HG03378 (cell line): ENCODE data around the gene IGHMBP2.

ENCODE experiments used
- ATAC-seq: cut with Tn5 transposase; IDR thresholded peaks from one replicate; pipeline ENCODE4 v1.9.1; 2021; ENCODE audit warnings: mild to moderate bottlenecking, moderate library complexity; ENCODE audit not compliant: unreplicated experiment

The IGHMBP2 gene

DNA sequence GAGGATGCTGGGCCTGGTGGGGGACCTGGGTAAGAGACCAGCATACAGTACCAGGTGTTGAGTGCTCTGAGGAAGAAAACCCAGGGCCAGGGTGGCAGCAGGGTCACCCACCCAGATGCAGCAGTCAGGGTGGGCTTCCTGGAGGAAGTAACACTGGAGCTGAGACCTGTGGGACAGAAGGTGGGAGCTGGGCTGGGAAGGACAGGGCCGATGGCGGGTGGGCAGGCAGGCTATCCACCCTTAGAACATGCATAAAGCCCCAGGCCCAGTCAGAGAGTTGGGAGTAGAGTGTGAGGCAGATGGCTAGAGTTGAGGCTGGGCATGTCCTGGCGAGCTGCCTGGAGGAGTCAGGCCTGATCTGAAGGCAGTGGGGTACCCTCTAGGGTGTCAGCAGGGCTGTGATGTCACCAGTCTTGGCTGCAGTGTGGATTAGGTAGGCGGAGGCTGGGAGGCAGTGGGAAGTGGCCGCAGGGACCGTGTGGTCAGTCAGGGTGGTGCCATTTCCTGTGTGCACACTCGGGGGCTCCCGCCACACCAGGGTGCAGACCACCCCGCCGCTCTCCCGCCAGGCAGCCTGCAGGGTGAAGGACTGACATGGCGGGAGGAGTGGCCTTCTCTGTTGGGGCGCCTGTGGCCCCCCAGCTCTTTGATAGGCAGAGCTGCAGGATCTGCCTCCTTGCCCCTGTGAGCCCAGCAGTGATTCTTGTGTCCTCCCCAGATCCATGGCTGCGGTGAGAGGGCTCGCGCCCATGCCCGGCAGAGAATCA, 35.3 kb downstream of the IGHMBP2 start:
- no peak for ATAC-seq

DNA sequence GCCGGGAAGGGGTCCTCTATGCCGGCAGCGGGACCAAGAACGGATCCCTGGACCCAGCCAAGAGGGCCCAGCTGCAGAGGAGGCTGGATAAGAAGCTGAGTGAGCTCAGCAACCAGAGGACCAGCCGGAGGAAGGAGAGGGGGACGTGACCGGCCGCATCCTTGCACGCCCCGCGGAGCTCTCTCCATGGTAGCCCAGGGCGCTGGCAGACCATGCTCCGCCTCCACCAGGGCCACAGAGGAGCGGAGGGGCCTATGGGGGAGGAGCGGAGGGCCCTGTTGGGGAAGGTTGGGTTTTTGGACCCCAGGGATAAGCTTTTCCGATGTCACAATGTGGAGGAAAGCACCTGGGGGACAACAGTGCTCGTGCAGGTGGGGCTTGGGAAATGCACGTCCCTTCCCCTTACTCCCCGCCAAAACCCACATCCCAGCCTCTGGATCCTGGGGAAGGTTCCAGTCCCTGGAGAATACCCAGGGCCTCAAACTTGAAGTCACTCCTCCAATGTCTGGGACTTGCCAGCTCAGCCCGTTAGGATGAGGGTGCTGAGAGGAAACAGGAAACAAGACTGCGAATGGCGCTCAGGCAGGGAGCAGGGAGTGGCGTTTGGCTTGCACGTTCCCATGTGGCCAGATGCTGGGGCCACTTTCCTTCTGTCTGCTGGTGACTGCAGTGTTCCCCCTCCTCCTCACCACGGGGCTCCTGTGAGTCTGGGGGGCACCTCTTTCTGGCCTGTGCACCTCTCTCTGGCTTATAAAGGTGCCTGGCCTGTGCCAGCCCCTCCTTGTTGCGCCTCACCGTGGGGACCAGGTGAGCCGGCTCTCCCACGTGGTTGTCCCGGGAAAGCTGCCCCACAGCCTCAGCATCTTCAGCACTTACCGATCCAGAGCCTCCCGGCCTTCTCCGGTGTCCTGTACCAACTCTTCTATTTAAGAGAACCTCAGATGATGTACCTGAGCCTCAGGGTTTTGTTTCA, 36.2 kb downstream of the IGHMBP2 start:
- no peak for ATAC-seq

DNA sequence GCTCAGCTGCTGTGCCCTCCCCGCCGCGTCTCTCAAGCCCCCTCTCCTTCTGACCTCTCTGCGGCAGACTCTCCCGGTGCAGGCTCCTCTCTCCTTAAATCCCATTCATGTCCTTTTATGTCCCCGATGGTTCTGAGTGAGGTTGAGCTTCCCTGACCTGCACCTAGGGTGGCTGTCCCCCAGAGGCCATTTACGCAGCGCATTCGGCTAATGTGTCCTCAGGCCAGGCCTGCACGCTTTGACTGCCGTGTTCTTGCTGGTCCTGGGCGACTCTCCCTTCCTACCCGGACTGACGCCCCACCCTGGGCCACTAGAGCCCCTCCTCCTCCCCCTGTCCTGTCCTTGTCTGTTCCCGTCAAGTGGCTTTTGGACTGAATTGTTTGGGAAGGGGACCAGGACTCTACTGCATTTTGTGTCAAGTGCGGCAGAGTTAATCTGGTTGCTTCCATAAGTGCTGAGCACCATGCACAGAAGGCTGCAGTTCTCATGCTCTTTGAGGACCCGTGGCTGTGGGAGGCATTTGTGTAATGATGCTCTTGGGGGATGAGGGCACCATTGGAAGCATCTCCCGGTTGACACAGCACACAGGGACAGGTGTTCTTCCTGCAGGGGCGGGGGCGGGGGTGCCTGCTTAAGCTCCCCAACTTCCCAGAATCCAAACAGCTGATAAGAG, 37.1 kb downstream of the IGHMBP2 start:
- no peak for ATAC-seq

DNA sequence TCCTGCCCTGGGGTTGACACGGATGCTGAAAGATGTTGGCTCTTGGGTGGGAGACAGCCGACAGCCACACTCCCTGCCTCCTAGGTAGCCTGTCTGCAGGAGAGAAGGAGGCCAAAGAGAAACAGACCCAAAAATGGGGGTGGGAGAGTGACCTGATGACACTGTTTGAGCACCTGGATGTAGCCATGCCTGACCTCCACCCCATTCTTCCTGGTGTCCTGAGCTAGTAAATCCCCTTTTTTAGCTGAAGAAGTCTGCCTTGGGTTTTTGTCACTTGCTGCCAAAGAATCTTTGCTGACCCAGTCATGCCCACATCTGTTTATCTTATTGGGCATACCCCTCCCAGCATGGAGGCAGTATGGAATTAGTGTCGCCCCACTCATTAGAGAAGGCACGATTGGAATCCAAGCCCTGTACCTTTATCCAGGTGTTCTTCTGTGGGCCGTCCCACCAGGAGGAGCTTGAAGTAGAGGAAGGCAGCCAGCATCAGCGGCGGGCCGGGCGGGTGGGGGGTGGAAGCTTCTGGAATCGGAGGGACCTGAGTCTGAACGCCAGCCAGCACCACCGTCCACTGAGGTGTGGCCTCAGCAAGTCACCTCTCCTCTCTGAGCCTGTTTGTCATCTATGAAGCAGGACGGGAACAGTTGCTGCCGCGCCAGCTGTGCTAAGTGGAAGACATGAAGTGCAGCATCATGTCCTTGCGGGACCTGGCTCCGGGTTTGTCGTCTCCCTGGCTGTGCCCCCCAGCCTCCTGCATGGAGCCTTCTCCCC, 37.8 kb downstream of the IGHMBP2 start:
- no peak for ATAC-seq

DNA sequence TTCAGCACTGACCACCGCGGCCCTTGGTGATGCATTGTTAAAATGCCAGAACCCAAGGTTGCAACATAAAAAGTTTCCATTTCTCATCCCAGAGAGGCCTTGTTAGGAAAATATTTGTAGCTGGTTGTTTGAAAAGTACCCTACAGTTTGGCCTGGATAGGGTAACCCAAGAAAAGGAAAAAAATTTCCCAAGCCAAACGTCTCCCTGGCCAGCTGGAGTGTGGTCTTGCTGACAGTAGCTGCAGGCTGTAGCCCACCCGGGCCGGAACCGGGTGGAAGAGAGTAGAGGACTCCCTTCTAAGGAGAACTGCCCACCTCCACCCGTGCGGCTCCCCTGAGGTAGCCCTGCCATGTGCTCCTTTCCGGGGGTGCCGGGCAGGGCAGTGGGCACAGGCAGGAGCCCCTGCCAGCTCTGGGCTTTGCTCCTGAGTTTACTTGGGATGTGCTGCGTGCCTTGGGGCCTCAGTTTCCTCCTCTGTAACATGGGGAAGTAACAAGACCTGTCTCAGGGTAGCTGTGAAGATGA, 38.5 kb downstream of the IGHMBP2 start:
- no peak for ATAC-seq

DNA sequence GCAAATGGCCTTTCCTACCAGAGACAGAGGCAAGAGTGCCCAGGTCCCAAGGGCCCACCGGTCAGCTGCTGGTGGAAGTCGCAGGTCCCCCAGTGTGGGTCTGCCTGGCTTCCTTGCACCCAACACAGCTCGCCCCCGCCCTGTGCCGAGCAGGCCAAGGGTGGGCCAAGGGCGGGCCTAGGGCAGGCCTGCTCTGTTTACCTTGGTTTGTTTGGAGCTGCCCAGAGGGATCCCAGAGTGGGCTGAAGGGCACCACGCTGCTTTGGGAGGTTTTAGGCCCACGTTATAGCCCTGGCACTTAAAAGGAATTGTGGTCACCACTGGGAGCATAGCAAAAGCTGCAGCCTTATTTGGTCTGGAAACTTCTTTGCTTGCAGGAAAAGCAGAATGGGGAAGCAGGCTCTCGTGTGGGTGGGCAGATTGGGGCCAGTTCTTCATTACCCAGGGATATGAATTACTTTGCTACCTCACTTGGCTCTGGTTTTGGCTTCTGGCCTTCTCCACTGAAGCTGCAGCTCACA, 39.1 kb downstream of the IGHMBP2 start:
- no peak for ATAC-seq

DNA sequence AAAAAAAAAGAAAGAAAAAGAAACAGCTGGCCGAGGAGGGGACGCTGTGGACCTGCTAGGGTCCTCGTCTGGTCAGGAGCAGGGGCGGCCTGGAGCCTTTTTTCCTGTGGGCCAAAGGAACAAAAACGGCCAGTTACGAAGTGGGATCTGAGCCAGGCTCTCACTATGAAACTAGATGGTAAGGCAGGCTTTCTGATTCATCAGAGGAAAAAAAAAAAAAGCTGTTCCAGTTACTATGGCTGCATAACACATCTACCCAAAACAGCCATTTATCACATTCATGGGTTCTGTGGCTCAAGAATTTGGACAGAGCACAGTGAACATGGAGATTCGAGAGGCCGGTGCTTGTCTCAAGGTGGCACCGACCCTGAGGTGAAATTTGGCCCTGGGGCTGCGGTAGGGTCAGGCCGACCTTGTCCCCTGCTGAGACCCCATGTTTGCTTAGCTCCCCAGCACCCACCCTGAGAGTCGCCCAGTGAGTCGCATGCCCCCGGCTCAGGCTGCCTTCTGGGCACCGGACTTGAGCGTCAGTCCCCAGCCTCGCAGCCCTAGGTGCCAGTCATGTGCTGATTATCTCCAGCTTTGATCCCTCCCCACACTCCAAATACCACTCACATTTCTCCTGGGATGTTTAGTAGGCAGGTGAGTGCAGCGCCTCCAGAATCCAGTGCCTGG, 42.9 kb downstream of the IGHMBP2 start:
- ATAC-seq = no peak

DNA sequence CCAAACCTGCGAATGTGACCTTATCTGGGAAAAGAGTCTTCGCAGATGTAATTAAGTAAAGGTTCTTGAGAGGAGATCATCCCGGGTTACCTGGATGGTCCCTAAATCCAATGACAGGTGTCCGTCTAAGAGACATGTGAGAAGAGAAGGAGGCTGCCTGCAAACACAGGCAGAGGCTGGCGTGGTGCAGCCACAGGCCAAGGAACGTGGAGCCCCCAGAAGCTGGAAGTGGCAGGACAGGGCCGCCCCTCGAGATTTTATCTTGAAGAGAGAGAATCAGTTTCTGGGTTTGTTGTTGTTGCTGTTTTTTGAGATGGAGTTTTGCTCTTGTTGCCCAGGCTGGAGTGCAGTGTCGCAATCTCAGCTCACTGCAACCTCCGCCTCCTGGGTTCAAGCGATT, 43.5 kb downstream of the IGHMBP2 start:
- no peak for ATAC-seq

DNA sequence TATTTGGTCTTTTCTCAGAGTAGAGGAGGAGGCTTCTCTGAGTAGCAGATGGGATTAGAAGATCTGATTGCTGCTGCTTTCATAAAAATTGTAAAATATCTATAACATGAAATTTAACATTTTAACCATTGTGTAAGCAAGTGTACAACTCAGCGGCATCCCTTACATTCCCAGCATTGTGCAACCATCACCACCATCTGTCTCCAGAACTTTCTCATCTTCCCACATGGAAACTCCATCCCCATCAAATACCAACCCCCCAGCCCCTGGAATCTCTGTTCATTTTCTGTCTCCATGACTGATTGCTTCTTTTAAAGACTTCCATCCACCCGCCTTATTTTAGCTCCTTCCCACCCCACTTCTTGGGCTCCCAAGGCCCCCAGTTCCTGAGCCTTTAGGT, 44.8 kb downstream of the IGHMBP2 start:
- ATAC-seq = no peak

DNA sequence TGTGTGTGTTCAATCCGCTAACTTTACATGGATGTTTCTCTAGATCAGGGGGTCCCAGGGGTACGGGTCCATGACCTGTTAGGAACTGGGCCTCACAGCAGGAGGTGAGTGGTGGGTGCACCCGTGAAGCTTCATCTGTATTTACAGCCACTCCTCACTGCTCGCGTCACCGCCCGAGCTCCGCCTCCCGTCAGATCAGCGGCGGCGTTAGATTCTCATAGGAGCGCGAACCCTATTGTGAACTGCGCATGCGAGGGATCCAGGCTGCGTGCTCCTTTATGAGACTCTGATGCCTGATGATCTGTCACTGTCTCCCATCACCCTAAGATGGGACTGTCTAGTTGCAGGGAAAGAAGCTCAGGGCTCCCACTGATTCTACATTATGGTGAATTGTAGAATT, 45.2 kb downstream of the IGHMBP2 start:
- ATAC-seq = no peak

DNA sequence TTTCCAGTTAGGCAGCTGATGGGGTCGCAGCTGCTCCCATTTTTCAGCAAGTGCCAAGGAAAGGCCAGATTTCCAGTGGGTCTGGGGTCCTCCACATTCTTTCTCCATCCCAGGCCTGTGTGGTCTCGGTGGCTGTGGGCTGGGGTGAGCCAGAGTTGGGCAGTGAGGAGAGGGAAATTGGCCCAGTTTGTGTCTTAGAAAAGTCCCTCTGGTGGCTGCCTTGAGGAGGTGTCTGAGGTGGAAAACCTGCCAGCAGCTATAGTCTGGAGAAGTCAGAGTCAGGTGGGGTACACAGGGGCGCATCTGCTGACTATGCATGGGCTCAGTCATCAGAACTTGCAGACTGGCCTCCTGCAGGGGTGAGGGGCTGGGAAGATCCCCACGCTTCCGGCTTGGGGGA, 46.6 kb downstream of the IGHMBP2 start:
- no peak for ATAC-seq

DNA sequence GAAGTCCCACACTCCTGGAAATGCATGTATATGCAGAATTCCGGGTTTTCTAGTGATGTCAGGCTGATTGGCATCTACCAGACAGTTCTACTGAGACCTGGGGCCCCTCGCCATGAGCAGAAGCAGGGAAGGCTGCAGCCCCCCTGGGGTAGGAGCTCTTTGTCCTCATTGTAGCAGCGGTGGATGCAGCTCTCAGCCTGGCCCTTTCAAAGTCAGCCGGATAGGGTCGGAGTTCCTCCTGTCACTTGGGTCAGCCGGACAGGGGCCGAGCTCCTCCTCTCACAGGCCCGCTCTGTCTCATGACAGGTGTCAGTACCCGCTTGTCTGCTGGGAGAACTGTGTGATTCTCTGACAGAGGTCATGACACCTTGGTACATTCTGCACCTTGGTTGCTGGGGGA, 47.1 kb downstream of the IGHMBP2 start:
- no peak for ATAC-seq

DNA sequence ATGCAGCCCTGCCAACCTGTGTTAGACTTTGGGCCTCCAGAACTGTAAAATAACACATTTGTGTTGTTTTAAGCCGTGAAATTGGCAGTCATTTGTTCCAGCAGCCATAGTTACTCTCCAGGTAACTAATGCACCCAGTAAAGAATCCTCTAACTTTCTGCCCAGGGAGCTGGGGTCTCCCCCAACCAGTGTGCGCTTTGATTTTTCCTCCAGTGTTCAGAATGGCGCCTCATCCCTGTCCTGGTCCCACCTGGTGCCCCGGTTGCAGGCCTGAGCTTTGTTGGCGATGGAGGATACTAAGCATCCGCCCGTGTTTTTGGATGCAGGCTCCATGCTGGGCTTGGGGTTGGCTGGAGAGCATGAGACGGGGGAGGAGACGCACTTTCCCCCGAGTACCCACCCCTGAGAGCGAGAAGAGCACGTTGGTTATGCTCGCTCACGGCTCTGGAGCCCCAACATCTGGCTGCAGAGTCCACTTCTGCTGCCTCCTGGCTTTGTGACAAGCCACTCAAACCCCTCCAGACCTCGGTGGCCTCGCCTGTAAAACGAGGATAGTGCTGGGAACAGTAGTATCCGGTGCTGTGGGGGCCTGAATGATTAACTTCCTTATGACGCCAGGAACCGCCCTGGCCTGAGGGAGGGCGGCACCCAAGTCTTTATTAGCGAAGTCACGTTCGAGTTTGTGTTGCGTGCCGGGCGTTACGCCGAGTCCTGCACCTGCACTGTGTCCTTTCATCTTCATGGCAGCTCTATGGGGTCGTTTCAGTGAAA, 51.3 kb downstream of the IGHMBP2 start:
- ATAC-seq = no peak

DNA sequence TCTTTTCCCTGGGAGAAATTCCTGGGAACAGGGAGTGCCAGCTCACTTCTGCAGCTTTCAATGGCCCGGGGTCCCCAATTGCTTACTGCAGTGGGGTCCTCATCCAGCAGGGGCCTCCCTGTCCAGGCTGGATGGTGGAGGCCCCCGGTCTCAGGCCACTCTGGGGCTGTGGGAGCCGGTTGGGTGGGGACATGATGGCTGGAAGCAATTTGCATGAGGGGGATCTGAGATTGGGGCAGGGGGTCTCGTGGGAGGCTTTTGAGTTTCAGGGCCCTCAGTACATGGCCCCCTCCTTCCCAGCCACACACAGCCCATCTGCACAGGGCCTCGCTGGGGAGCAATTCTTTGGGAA, 51.9 kb downstream of the IGHMBP2 start:
- no peak for ATAC-seq

DNA sequence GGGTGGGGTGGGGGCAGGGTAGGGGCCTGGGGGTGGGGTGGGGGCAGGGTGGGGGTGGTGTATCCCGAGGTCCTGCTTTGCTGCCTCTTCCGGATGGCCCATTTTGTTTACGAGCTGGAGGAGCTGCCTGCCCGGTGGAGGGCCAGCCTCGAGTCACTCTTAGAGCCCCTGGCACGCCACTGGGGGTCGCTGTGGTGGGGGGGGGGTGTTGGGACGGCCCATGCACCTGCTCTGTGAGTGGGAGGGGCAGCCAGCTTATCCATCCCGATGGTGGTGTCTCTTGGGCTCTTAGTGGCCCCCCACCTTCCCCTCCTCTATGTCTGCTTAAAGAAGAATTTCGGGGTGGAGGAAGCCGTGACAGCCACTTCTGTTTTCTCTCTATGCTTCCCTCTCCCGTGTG, 52.5 kb downstream of the IGHMBP2 start:
- no peak for ATAC-seq

DNA sequence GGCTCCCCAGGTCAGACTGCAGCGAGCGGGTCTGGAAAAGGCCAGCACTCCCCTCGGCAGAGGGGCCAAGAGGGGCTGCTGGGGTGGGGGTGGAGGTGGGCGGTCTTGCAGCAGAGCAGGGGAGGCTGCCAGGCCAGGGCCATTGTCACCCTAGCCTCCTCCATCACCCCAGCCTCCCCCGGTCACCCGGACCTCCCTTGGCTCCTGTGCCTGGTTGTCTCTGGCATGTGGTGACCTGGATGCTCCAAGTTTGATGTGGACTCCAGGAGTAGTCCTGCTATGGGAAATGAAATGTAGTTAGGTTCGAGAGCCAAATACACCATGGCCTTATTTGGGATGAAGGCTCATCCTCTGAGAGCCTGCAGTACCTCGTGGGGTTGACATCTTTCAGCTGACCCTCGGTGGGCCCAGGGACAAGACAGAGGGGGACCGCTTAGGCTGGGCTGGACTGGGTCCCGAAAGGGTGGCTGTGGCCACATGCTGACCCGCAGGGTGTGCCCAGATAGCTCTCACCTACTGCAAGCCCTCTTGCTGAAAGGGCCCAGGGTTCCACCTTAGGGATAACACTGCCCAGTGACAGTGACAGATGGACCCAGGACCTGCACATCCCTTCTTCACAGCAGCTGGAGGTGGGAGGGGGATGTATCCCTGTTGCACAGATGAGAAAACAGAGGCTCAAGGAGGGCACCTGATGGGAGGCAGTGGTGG, 53.0 kb downstream of the IGHMBP2 start:
- ATAC-seq = no peak

DNA sequence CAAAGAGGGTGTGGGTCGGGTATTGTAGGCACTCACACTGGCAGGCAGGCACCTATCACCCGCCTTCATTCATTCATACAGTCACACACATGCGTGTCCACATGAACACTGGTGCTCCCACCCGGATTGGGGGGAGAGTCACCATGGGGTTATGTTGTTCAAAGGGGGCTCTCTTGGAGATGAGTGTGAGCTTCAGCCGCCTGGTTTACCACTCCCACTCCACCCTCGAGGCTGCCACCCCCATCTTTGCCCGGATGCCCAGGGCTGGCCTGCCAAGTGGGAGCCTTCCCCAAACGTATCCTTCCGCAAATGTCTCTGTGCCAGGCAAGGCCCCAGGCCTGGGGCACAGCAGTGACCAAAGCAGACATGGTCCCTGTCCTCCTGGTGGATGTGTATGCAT, 54.5 kb downstream of the IGHMBP2 start:
- ATAC-seq = no peak

DNA sequence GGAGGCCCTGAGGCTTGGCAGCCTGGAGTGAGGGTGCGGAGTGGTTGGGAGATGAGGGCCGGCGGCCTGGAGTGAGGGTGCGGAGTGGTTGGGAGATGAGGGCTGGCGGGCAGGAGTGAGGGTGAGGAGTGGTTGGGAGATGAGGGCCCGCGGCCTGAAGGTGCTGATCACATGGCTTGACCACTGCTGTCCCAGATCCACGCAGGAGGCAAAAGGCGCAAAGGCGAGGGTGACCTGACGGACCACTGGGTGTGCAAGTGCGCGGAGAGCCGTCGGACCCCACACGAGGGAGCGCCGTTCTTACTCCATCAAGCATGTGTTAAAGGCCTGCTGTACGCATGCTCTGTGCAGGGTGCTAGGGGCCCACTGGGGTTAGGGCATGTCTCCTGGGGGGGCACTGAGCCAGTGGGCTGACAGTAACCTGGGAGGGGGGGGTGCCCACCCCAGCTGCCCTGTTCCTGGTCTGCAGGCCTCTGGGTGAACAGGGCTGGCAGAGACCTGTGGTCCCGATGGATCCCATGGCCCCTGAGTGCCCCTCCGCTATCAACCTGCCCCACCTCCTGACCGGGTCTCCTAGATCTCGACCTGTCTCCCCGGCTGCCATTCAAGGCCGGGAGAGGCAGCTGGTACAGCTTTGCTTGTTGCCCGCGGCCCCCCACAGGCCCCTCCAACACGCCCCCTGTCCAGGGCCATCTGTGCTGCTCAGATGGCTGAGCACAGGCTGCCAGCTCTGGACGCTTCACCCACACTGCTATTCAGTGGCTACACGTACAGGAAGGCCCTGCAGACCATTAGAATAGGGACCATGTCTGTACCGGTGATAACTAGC, 56.0 kb downstream of the IGHMBP2 start:
- ATAC-seq = no peak
